Astrocyte (in vitro differentiated cells and primary cell): ENCODE measurements around the gene SREBF1. TPM values are rescaled to one million over a fixed set of nuclear protein-coding genes. Genes with fewer than 3 reads are reported as not detected.
A peak's percentile ranks its signal among the peaks of the same experiment; 100 is the strongest.

Experiments used
- DNase-seq: peaks from one replicate; pipeline ENCODE4 v3.0.0-alpha.2; 2010; ENCODE audit warnings: low read depth
- FAIRE-seq: peaks from 2 replicates; lab custom pipeline; 2011; peaks lifted over from hg19 to GRCh38; lab: Jason Lieb, UNC
- H2AFZ ChIP-seq: 2 replicates; pipeline ENCODE4 v1.6.0; 2012; ENCODE audit warnings: low read depth, low read length, inconsistent platforms
- H3K27ac ChIP-seq: 2 replicates; pipeline ENCODE4 v1.5.1; 2011; ENCODE audit warnings: low read depth, low read length, inconsistent platforms
- H3K27me3 ChIP-seq: 2 replicates; pipeline ENCODE4 v1.6.0; 2011; ENCODE audit warnings: low read length, inconsistent platforms; ENCODE audit not compliant: insufficient read depth
- H3K36me3 ChIP-seq: 2 replicates; pipeline ENCODE4 v1.5.1; 2011; ENCODE audit warnings: low read length, inconsistent platforms; ENCODE audit not compliant: insufficient read depth
- H3K4me1 ChIP-seq: 2 replicates; pipeline ENCODE4 v1.5.1; 2011; ENCODE audit warnings: low read length, inconsistent platforms; ENCODE audit not compliant: insufficient read depth
- H3K4me2 ChIP-seq: 2 replicates; pipeline ENCODE4 v1.6.0; 2012; ENCODE audit warnings: low read length, inconsistent platforms
- H3K4me3 ChIP-seq: 2 replicates; pipeline ENCODE4 v1.5.1; 2011; ENCODE audit warnings: low read depth, mild to moderate bottlenecking, low read length, inconsistent platforms; ENCODE audit not compliant: insufficient read depth
- H3K79me2 ChIP-seq: 2 replicates; pipeline ENCODE4 v1.6.0; 2012; ENCODE audit warnings: mild to moderate bottlenecking, low read length, inconsistent platforms; ENCODE audit not compliant: insufficient read depth
- H3K9ac ChIP-seq: 2 replicates; pipeline ENCODE4 v1.6.0; 2012; ENCODE audit warnings: mild to moderate bottlenecking, low read length, inconsistent platforms
- H3K9me3 ChIP-seq: 2 replicates; pipeline ENCODE4 v1.5.1; 2012; ENCODE audit warnings: low read depth, mild to moderate bottlenecking, low read length, inconsistent platforms; ENCODE audit not compliant: insufficient read depth
- H4K20me1 ChIP-seq: 2 replicates; pipeline ENCODE4 v1.6.0; 2012; ENCODE audit warnings: low read length, inconsistent platforms; ENCODE audit not compliant: insufficient read depth
- H3K27ac Mint-ChIP-seq: one replicate; pipeline ENCODE4 v1.8.0; 2021; ENCODE audit warnings: mild to moderate bottlenecking, mixed read lengths; ENCODE audit not compliant: unreplicated experiment
- H3K27me3 Mint-ChIP-seq: one replicate; pipeline ENCODE4 v1.8.0; 2021; ENCODE audit warnings: low read depth, mixed read lengths; ENCODE audit not compliant: unreplicated experiment
- H3K36me3 Mint-ChIP-seq: one replicate; pipeline ENCODE4 v1.8.0; 2021; ENCODE audit warnings: low read depth, mixed read lengths; ENCODE audit not compliant: unreplicated experiment
- H3K4me1 Mint-ChIP-seq: one replicate; pipeline ENCODE4 v1.8.0; 2021; ENCODE audit warnings: low read depth, mixed read lengths; ENCODE audit not compliant: unreplicated experiment
- H3K4me3 Mint-ChIP-seq: one replicate; pipeline ENCODE4 v1.8.0; 2021; ENCODE audit warnings: mild to moderate bottlenecking, moderate library complexity, mixed read lengths; ENCODE audit not compliant: unreplicated experiment
- H3K9me3 Mint-ChIP-seq: one replicate; pipeline ENCODE4 v1.8.0; 2021; ENCODE audit warnings: mild to moderate bottlenecking, mixed read lengths; ENCODE audit not compliant: unreplicated experiment
- CTCF ChIP-seq: IDR thresholded peaks from 2 replicates; pipeline ENCODE4 v1.5.1; 2011; ENCODE audit warnings: low read depth, mild to moderate bottlenecking, inconsistent platforms, low read length, moderate library complexity; ENCODE audit not compliant: insufficient read depth
- EZH2 ChIP-seq: IDR thresholded peaks from 2 replicates; pipeline ENCODE4 v1.6.1; 2012; ENCODE audit warnings: mild to moderate bottlenecking, low read length, inconsistent platforms; ENCODE audit not compliant: insufficient read depth
- total RNA-seq: library from RNA; stranded (reverse); gene quantifications from 2 replicates; pipeline ENCODE4 v1.2.1, GENCODE V29; 2021

Gene SREBF1
- total RNA-seq, 1 donor from 2014 or later: 65.6 TPM

- TF ChIP-seq EZH2: no peak
- no peak for TF ChIP-seq CTCF
- Histone ChIP-seq H3K79me2 (peaks cover 91% of the 10 kb centered on the region), H4K20me1 (peaks cover 79% of the 10 kb centered on the region), H3K9ac (no peak overlapping the region), H3K4me2 (peak overlapping the region; percentile 15), H3K27ac (no peak overlapping the region), H3K36me3 (no peaks in the 10 kb centered on the region), H2AFZ (no peak overlapping the region), H3K4me1 (peaks cover 19% of the 10 kb centered on the region), H3K27me3 (no peaks in the 10 kb centered on the region), H3K9me3 (no peaks in the 10 kb centered on the region), H3K4me3 (no peak overlapping the region)
- Mint-ChIP-seq H3K4me3 (no peak overlapping the region), H3K27me3 (no peaks in the 10 kb centered on the region), H3K9me3 (no peaks in the 10 kb centered on the region), H3K27ac (no peak overlapping the region), H3K4me1 (peaks cover 12% of the 10 kb centered on the region), H3K36me3 (peaks cover 13% of the 10 kb centered on the region)
- no peak for FAIRE-seq
- DNase-seq: no peak
These were observed 4.8 kb downstream of the SREBF1 start for GRCh38 chr17:17832032-17832363.

- no peak overlapping the region for H3K9ac ChIP-seq
- peak overlapping the region; percentile 15 for H3K4me2 ChIP-seq
- TF ChIP-seq EZH2: no peak
- TF ChIP-seq CTCF: no peak
- H3K9me3 ChIP-seq: no peaks in the 10 kb centered on the region
- H3K4me3 ChIP-seq: no peak overlapping the region
- no peaks in the 10 kb centered on the region for H3K9me3 Mint-ChIP-seq
- H2AFZ ChIP-seq: no peak overlapping the region
- peaks cover 18% of the 10 kb centered on the region for H3K4me1 ChIP-seq
- H3K36me3 ChIP-seq: no peaks in the 10 kb centered on the region
- H3K27me3 ChIP-seq: no peaks in the 10 kb centered on the region
- no peak for DNase-seq
- H3K36me3 Mint-ChIP-seq: peaks cover 13% of the 10 kb centered on the region
- no peaks in the 10 kb centered on the region for H3K27me3 Mint-ChIP-seq
- H3K4me3 Mint-ChIP-seq: no peak overlapping the region
- H4K20me1 ChIP-seq: peaks cover 85% of the 10 kb centered on the region
- peaks cover 12% of the 10 kb centered on the region for H3K4me1 Mint-ChIP-seq
- H3K79me2 ChIP-seq: peaks cover 92% of the 10 kb centered on the region
- H3K27ac Mint-ChIP-seq: peak overlapping the region; percentile 26
- no peak for FAIRE-seq
- H3K27ac ChIP-seq: no peak overlapping the region
These were observed 5.4 kb downstream of the SREBF1 start for GRCh38 chr17:17831208-17832031.

- Histone ChIP-seq H3K27ac (no peak overlapping the region), H4K20me1 (peaks cover 90% of the 10 kb centered on the region), H3K4me2 (no peak overlapping the region), H3K9ac (no peak overlapping the region), H3K36me3 (no peaks in the 10 kb centered on the region), H3K9me3 (no peaks in the 10 kb centered on the region), H3K4me3 (no peak overlapping the region), H3K27me3 (no peaks in the 10 kb centered on the region), H3K79me2 (peaks cover 92% of the 10 kb centered on the region), H3K4me1 (peaks cover 15% of the 10 kb centered on the region), H2AFZ (no peak overlapping the region)
- FAIRE-seq (no peak), DNase-seq (no peak)
- peaks cover 13% of the 10 kb centered on the region for H3K4me1 Mint-ChIP-seq
- H3K36me3 Mint-ChIP-seq: peaks cover 13% of the 10 kb centered on the region
- H3K9me3 Mint-ChIP-seq: no peaks in the 10 kb centered on the region
- H3K4me3 Mint-ChIP-seq: no peak overlapping the region
- peak overlapping the region; percentile 26 for H3K27ac Mint-ChIP-seq
- no peaks in the 10 kb centered on the region for H3K27me3 Mint-ChIP-seq
- TF ChIP-seq EZH2 (no peak), CTCF (no peak)
These were observed 6.0 kb downstream of the SREBF1 start for GRCh38 chr17:17830740-17831207.
